GM18867 (cell line): Measurements from ENCODE around the gene ANKZF1.
A peak's percentile ranks its signal among the peaks of the same experiment; 100 is the strongest.

Experiments
- ATAC-seq: cut with Tn5 transposase; IDR thresholded peaks from one replicate; pipeline ENCODE4 v1.9.1; 2021; ENCODE audit warnings: mild to moderate bottlenecking, moderate library complexity; ENCODE audit not compliant: unreplicated experiment

Gene ANKZF1

GRCh38 chr2:219223831-219224610, 5.6 kb upstream of the ANKZF1 start:
- ATAC-seq, result no peak

- ATAC-seq, result no peak
Observed at GRCh38 chr2:219225350-219225749, 4.3 kb upstream of the ANKZF1 start.

GRCh38 chr2:219228041-219228910, 1.3 kb upstream of the ANKZF1 start:
- ATAC-seq, result no peak

GRCh38 chr2:219228911-219229304, 698 bp upstream of the ANKZF1 start:
- ATAC-seq, result no peak

GRCh38 chr2:219230059-219230540, 494 bp downstream of the ANKZF1 start:
- ATAC-seq, result no peak

GRCh38 chr2:219234331-219234730, 4.7 kb downstream of the ANKZF1 start:
- no peak for ATAC-seq

- no peak for ATAC-seq
Observed at GRCh38 chr2:219243291-219243761, 13.7 kb downstream of the ANKZF1 start.

GRCh38 chr2:219244789-219245147, 15.2 kb downstream of the ANKZF1 start:
- no peak for ATAC-seq

- ATAC-seq, result peak; percentile 81
Observed at GRCh38 chr2:219245148-219245898, 15.7 kb downstream of the ANKZF1 start, which contains the start of the genes GLB1L and STK16. Gene GLB1L (minus strand): TSS chr2:219245444. CDS start chr2:219243573, 1,871 bp downstream. Gene STK16 (plus strand): TSS chr2:219245479. CDS start chr2:219246000, 521 bp downstream.

GRCh38 chr2:219245899-219246230, 16.3 kb downstream of the ANKZF1 start:
- ATAC-seq, result no peak

- no peak for ATAC-seq
Observed at GRCh38 chr2:219246559-219246958, 17.0 kb downstream of the ANKZF1 start.

- ATAC-seq, result no peak
Observed at GRCh38 chr2:219247678-219248642, 18.4 kb downstream of the ANKZF1 start.

GRCh38 chr2:219248845-219249202, 19.2 kb downstream of the ANKZF1 start:
- no peak for ATAC-seq

GRCh38 chr2:219249203-219249980, 19.8 kb downstream of the ANKZF1 start:
- peak; percentile 35 for ATAC-seq

- no peak for ATAC-seq
Observed at GRCh38 chr2:219250049-219250781, 20.6 kb downstream of the ANKZF1 start.

- ATAC-seq, result no peak
Observed at GRCh38 chr2:219251656-219252055, 22.1 kb downstream of the ANKZF1 start.

- no peak for ATAC-seq
Observed at GRCh38 chr2:219252084-219252483, 22.5 kb downstream of the ANKZF1 start.

- ATAC-seq, result no peak
Observed at GRCh38 chr2:219252570-219252899, 22.9 kb downstream of the ANKZF1 start.
